GM18505 (cell line): Measurements from ENCODE around the gene SLIT3.

Experiments used
- ATAC-seq: cut with Tn5 transposase; IDR thresholded peaks from one replicate; pipeline ENCODE4 v1.9.1; 2021; ENCODE audit not compliant: unreplicated experiment
- POLR2A ChIP-seq: IDR thresholded peaks from 4 replicates; pipeline ENCODE4 v1.6.1; 2011; ENCODE audit warnings: borderline replicate concordance; ENCODE audit not compliant: insufficient read depth, insufficient read length; ENCODE audit errors: extremely low read depth

Gene SLIT3

DNA sequence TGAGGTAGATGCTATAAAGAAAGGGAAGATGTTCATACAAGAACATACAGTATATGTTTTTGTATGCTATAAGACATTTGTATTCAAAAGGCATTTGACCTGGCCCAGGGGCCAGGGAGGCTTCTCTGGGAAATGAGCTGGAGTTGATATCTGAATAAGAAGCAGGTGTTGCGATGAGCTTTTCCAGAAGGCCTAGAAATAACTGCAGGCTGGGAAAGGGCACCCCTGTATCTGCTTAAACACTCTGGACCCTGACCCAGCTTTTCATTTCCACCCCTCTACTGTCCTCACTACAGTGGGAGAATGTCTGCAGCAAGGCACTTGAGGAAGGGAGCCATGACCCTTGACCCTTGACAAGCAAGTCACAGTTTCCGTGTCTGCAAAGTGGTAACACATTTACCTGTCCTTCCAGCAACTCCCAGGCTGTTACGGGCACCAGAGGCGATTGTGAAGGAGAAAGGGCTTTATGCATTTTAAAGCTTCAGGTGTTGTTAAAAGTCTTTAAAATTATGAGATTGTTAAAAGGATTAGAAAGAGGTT lies 633.6 kb downstream of the SLIT3 start:
- no peak for TF ChIP-seq POLR2A
- ATAC-seq = no peak

DNA sequence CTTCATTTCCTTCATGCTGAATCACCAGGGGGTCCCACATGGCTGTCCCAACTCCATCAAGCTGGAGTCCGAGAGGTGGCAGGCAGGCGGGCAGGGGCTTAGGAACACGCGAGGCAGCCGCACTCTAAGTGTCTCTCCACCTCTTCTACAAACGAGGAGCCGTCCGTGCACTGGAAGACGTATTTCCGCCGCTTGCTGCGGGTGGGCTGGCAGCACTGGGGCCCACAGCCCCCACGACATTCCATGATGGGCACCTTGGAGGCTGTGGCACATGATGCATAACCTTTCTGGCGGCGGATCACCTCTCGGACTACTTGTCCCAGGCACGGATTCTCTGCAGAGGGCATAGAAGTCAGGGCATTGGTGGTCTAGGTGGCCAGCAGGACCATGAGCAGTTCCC lies 634.6 kb downstream of the SLIT3 start:
- TF ChIP-seq POLR2A = no peak
- no peak for ATAC-seq

DNA sequence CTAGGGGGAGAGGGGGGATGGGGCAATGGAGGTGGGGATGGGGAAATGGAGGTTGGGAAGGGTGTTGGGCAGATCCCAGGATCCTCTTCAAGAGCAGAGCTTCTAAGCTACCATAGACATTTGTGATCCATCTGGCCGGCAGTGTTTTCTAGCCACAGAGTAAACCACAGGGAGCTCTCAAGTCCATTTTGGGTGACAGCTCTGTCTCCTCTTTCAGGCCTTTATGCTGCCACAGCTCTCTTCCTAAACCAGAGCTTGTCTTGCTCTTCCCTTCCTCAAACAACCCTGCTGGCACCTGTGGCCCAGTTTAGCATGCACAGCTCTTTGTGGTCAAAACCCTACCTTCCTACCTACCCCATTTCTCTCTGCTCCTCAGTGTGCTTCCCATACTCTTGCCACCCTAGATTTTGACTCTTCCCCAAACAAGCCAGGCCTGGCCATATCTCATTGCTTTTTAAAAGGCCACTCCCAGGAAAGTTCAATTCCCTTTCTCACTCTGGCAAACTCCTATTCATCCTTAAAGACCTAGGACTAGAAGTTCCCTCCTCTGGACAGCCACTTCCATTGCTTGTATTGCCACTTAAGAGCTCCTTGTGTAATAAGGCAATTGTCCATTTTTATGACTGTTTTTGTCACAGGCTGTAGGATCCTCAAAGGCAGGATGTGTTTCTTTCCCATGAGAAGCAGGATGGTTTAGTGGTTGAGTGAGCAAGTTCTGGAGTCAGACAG lies 637.5 kb downstream of the SLIT3 start:
- no peak for TF ChIP-seq POLR2A
- ATAC-seq = no peak

DNA sequence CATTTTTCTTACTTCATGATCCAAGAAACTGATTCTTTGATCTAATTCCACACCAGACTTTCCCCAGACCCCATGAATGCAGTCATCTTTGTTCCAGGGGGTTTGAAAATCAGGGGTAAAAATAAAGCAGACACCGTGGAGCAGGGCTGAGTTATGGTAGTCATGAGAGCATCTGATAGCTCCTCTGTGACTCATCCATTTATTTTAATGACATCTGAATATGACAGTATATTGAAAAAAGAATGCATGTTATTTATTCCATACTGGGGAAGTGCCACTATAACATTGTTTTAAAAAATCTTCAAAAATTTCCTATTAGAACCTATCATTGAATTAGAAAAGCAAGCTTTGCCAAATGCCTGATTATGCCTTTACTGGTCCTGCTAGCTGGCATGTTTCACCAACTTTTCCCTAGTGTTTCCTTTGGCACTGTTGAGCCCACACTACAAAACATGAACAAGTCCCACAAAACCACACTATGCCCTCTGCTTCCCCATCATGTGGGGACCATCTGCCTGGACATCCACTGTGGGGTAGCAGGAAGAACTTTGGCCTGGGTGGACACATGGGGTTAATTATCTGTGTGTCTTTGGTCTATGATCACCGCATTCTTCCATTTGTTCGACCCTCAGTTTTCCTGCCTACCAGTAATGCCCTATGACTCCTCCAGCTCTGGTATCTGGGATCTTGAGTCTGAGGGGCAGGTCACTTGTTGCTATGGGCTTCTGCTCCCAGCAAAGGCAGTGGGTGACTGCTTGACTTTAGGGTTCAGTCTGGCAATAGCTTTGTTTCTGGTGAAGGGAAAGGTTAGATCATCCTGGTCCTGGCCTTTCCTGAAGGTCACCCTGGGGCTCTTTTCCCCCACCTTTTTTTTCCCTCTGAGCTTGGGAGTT lies 639.1 kb downstream of the SLIT3 start:
- ATAC-seq = no peak

DNA sequence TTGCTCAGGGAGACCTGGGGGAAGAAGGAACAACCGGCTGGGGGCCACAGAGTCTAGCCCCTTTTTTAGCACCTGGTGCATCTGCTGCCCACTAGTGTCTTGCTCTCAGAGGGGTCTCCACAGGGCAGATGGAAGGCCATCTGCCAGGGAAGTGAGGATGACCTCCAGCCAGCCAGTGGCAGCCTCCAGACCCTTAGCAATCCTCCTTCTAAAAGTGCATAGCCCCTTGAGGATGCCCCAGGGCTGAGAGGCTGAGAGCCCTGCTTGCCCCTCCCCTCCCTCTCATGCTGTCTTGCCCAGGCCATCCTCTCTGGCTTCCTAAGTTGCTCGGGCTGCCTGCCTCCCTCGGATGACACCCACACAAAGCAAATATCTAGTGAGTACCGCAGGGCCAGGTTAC lies 640.2 kb downstream of the SLIT3 start:
- TF ChIP-seq POLR2A = no peak
- no peak for ATAC-seq

More for the DNA sequence above, 639.1 kb downstream of the SLIT3 start:
- TF ChIP-seq POLR2A = no peak

DNA sequence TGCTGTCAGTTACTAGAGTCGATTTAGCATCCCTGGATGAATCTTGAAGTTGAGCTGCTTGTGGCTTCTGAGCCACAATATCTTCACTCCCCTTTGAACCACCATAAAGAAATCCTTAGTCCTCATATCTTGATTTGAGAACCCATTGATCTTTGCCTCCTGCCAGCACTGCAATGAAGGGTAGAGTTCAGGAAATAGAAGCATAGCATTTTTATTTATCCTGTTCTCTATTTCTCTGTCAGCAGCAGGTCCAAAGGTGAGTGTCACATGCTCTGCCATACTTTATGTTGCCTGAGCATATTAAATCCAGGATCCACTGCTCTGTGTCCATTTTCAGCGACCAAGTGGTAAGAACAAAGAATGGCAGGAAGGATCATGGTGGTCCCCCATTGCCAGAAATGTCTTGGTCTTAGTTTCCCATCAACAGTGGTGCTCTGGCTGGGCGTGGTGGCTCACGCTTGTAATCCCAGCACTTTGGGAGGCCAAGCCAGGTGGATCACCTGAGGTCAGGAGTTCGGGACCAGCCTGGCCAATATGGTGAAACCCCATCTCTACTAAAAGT lies 641.6 kb downstream of the SLIT3 start:
- ATAC-seq = no peak
- no peak for TF ChIP-seq POLR2A

DNA sequence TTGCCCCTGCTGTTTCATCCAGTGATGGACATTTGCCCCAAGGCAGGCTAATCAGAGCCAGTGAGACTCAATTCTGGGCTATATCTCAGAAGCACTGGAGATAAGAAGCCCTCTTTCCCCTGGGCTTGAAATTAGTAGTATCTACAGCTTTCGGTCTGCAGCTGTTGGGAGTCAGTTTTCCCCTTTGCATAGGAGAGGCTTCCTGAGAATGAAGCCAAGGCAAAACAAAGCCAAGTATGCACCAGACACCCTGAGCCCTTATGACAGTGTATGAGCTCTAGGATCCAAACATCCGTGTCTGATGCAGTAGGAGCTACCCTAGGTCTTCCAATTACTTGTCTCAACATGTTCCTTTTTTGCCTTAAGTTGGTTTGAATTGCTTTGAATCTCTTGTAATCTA lies 642.5 kb downstream of the SLIT3 start:
- TF ChIP-seq POLR2A = no peak
- ATAC-seq = no peak

DNA sequence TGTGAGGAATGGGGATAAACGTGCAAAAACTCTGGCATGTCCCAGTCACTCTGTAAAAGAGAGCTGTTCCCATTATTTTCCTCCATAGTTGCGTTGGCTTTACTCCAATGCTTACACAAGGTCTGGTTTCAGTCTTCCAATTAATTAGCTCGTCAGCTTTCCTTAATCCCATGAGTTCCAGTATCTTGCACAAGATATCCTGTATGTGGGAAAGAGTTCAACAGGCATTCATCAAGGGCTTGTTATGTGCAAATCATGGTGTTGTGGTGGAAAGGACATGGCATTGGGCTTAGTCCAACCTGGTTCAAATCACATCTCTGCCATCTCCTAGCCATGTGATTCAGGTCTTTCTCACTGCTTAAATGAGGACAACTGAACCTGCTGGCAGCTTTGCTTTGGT lies 644.3 kb downstream of the SLIT3 start:
- ATAC-seq = no peak
- TF ChIP-seq POLR2A = no peak

DNA sequence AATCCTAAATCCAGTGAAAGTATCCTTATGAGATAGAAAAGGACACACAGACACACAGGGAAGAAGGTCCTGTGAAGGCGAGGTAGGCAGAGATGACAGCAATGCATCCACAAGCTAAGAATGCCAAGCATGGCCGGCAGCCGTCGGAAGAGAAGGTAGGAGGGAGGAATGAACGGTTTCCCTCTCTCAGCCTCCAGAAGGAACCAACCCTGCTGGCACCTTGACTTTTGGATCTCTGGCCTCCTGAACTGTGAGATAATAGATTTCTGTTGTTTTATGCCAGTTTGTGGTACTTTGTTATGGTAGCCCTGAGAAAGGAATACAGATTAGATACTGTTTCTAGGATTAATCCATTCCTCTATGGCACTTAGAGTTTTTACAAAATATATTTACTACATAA lies 645.6 kb downstream of the SLIT3 start:
- TF ChIP-seq POLR2A = no peak

DNA sequence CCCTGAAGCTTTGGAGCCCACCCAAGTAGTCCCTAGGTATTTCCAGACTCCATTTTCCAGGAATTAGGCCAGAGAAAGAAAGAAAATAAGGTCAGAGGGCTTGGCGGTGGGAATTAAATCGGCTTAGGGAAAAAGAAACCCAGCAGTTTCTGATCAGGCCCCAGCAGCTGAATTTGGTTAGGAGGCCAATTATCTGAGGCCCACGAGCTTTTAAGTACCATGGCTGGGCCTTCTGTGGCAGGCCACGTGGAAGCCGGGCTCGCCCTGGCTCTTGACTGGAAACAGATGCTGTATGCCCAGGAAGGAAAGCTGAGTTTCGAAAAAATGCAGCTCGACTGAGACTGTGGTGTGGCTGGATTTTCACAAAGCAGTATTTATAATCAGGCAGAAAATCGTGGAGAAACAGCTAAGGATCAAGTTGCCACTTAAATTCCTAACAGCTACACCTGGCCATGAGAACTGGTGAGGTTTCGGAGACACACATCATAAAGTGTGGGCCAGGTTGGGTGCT lies 646.7 kb downstream of the SLIT3 start:
- ATAC-seq = no peak
- no peak for TF ChIP-seq POLR2A

More for the DNA sequence above, 645.6 kb downstream of the SLIT3 start:
- no peak for ATAC-seq

DNA sequence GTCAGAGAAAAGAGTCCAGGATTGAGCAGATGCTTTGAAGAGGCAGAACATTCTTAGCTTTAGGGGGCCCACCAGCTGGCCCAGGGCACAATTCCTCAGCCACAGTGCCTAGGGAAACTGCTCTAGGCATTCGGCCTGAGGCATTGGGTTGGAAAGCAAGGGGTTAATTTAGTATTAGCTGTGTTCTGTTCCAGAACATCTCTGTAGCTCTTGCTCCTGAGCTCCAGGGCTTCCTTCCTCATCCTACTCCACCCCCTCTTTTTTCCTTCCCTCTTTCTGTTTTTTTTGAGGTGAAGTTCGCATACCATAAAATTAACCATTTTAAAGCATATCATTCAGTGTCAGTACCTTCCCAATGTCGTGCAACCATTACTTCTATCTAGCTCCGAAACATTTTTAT lies 647.3 kb downstream of the SLIT3 start:
- ATAC-seq = no peak
- TF ChIP-seq POLR2A = no peak

DNA sequence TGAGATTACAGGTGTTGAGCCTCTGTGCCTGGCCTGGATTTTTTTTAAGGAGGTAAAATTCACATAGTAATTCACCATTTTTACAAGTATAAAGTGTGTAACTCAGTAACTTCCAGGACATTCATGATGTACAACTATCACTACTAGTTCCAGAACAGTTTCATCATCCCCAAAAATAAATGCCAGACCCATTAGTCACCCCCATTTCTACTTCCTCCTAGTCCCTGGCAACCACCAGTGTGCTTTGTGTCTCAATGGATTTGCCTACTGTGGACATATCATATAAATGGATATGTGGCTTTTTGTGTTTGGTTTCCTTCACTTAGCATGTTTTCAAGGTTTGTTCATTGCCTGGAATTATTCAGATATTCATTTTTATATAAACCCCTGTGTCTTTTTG lies 649.3 kb downstream of the SLIT3 start:
- ATAC-seq = no peak
- no peak for TF ChIP-seq POLR2A

DNA sequence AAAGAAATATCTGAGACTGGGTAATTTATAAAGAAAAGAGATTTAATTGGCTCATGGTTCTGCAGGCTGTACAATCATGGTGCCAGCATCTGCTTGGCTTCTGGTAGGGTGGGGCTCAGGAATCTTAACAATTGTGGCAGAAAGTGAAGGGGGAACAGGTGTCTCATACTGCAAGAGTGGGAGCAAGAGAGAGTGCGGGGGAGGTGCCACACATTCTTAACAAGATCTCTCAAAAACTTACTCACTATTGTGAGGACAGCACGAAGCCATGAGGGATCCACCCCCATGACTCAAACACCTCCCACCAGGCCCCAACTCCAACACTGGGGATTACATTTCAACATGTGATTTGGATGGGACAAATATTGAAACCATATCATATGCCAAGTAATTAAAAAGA lies 651.6 kb downstream of the SLIT3 start:
- no peak for TF ChIP-seq POLR2A
- no peak for ATAC-seq
